ENCODE measurements around the gene SNRNP70. TPM values are rescaled to one million over a fixed set of nuclear protein-coding genes. Genes with fewer than 3 reads are reported as not detected.

The SNRNP70 gene
- total and polyA plus RNA-seq, 2 of the 13 experiments (the other 11 are each of a cell fraction or from before 2014, with no cell fraction given): 150 to 210 TPM

GRCh38 chr19:49151267-49152118 is 66.2 kb downstream of the SNRNP70 start (continued):
- TF ChIP-seq PLSCR1 (CRISPR knock-in tag; IDR thresholded peaks at IDR 0.05; ENCODE audit: borderline replicate concordance) (no peak), ZNF484 (CRISPR knock-in tag; IDR thresholded peaks at IDR 0.05; ENCODE audit: borderline replicate concordance, low read depth) (no peak), SMARCC2 (IDR thresholded peaks at IDR 0.05) (no peak), YEATS2 (CRISPR knock-in tag; IDR thresholded peaks at IDR 0.05; ENCODE audit: borderline replicate concordance) (no peak), ATAD3A (CRISPR knock-in tag; IDR thresholded peaks at IDR 0.05) (no peak), ZEB1 (IDR thresholded peaks at IDR 0.05; ENCODE audit: insufficient replicate concordance, low read depth) (peak; percentile 76), MTA3 (CRISPR knock-in tag; IDR thresholded peaks at IDR 0.05) (no peak), XRCC5 (optimal IDR thresholded peaks at IDR 0.05; ENCODE audit: low read length) (no peak), SPEN (CRISPR knock-in tag; IDR thresholded peaks at IDR 0.05; ENCODE audit: low read depth) (no peak), NFE2 (CRISPR knock-in tag; IDR thresholded peaks at IDR 0.05) (no peak), ISL2 (CRISPR knock-in tag; IDR thresholded peaks at IDR 0.05) (no peak), ZNF24 (IDR thresholded peaks at IDR 0.05) (no peak), GZF1 (CRISPR knock-in tag; IDR thresholded peaks at IDR 0.05) (no peak), LBX2 (CRISPR knock-in tag; IDR thresholded peaks at IDR 0.05; ENCODE audit: borderline replicate concordance) (no peak), ZNF468 (CRISPR knock-in tag; IDR thresholded peaks at IDR 0.05) (no peak), NCOA1 (CRISPR knock-in tag; IDR thresholded peaks at IDR 0.05) (no peak), ZKSCAN1 (IDR thresholded peaks at IDR 0.05; ENCODE audit: low read length) (no peak), ARNT (IDR thresholded peaks at IDR 0.05) (no peak), ZBTB46 (CRISPR knock-in tag; IDR thresholded peaks at IDR 0.05; ENCODE audit: borderline replicate concordance) (no peak), MAFG (CRISPR knock-in tag; IDR thresholded peaks at IDR 0.05) (no peak), ZNF768 (CRISPR knock-in tag; IDR thresholded peaks at IDR 0.05) (no peak), HOXA3 (CRISPR knock-in tag; IDR thresholded peaks at IDR 0.05) (no peak), FOXA1 (IDR thresholded peaks at IDR 0.05) (no peak), FOXA1 (CRISPR knock-in tag; IDR thresholded peaks at IDR 0.05) (no peak)
- TF ChIP-seq, protein P1, sequence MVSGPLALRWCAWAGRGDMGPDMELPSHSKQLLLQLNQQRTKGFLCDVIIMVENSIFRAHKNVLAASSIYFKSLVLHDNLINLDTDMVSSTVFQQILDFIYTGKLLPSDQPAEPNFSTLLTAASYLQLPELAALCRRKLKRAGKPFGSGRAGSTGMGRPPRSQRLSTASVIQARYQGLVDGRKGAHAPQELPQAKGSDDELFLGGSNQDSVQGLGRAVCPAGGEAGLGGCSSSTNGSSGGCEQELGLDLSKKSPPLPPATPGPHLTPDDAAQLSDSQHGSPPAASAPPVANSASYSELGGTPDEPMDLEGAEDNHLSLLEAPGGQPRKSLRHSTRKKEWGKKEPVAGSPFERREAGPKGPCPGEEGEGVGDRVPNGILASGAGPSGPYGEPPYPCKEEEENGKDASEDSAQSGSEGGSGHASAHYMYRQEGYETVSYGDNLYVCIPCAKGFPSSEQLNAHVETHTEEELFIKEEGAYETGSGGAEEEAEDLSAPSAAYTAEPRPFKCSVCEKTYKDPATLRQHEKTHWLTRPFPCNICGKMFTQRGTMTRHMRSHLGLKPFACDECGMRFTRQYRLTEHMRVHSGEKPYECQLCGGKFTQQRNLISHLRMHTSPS (CRISPR knock-in tag; IDR thresholded peaks at IDR 0.05; ENCODE audit: low read depth): no peak
- TF ChIP-seq, protein P2, sequence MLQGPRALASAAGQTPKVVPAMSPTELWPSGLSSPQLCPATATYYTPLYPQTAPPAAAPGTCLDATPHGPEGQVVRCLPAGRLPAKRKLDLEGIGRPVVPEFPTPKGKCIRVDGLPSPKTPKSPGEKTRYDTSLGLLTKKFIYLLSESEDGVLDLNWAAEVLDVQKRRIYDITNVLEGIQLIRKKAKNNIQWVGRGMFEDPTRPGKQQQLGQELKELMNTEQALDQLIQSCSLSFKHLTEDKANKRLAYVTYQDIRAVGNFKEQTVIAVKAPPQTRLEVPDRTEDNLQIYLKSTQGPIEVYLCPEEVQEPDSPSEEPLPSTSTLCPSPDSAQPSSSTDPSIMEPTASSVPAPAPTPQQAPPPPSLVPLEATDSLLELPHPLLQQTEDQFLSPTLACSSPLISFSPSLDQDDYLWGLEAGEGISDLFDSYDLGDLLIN (CRISPR knock-in tag; IDR thresholded peaks at IDR 0.05; ENCODE audit: borderline replicate concordance): no peak
